HUES6 (cell line): ENCODE data around the gene SEMA3A.

Experiments
- H3K27ac ChIP-seq: 2 replicates; pipeline ENCODE4 v1.7.0; 2013; ENCODE audit warnings: low read depth, mild to moderate bottlenecking, low read length, inconsistent platforms
- H3K27me3 ChIP-seq: 2 replicates; pipeline ENCODE4 v1.6.1; 2013; ENCODE audit warnings: low read length; ENCODE audit not compliant: control insufficient read depth, insufficient read depth
- H3K36me3 ChIP-seq: 2 replicates; pipeline ENCODE4 v1.6.1; 2013; ENCODE audit warnings: low read length; ENCODE audit not compliant: control insufficient read depth, insufficient read depth
- H3K4me1 ChIP-seq: 2 replicates; pipeline ENCODE4 v1.6.1; 2013; ENCODE audit warnings: low read length; ENCODE audit not compliant: control insufficient read depth, insufficient read depth
- H3K4me3 ChIP-seq: 2 replicates; pipeline ENCODE4 v1.5.1; 2013; ENCODE audit warnings: low read depth, low read length
- H3K9ac ChIP-seq: one replicate; pipeline ENCODE4 v1.6.1; 2013; ENCODE audit warnings: mild to moderate bottlenecking, low read length
- H3K9me3 ChIP-seq: 2 replicates; pipeline ENCODE4 v1.6.1; 2013; ENCODE audit warnings: low read depth, low read length; ENCODE audit not compliant: control insufficient read depth, insufficient read depth

SEMA3A gene

DNA sequence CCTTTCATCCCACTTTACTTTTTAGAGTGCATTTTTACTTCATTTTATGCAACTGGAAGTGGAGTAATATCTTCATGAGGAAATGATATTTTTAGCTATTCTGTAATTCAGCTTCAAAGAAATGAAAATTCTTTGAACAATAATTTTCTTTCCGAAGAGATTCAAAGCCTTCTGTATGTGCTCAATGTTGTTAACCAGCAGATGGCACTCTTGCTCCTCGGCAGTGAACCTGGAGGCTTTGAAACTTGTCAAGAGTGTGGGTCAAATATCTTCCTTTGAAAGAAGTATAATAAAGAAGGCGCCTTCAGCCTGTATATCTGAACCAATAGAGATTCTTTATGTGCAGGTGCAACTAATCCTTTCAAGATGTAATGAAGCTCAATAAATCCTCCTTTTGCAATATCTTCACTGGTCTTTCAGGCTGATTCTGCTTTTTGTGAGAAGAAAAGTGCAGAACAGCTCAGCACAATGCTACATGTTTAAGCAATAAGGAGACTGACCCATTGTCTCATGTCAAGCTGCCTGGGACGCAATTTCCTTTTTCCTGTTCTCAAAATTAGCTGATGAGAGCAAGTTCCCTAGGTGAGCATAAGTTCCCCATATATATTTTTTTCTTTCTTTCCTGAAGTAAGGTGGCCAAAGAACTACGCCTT lies 258.4 kb downstream of the SEMA3A start:
- no peaks in the 10 kb centered on the region for H3K9me3 ChIP-seq
- no peak overlapping the region for H3K4me3 ChIP-seq
- no peaks in the 10 kb centered on the region for H3K36me3 ChIP-seq
- no peaks in the 10 kb centered on the region for H3K4me1 ChIP-seq
- H3K9ac ChIP-seq = no peak overlapping the region
- H3K27me3 ChIP-seq = no peaks in the 10 kb centered on the region
- no peak overlapping the region for H3K27ac ChIP-seq

DNA sequence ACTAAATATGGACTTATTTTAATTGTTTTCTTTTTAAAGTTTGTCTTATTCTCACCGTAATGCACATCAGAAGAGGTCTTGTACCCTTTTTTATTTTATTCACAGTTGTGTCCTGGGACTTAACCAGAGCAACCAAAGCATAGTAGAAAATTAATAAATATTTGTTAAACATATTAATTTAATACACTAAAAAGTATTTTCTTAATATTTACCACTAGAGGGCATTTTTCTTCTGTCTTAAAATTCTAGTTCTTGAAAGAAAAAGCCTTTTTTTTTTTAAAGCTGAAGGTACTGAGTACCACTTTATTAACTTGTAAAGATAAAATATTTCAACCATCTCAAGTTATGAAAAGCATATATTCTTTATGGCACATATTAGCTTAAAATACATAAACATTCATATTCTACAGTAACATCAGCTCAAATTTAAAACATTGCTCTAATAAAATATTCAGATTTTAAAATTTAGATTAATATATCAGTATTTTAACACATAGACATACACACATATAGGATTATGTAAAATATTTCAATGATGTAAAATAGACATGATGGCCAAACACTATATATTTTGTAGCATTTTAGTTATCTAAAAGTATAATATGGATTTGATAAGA lies 260.4 kb downstream of the SEMA3A start:
- Histone ChIP-seq H3K4me3 (no peak overlapping the region), H3K27ac (no peak overlapping the region), H3K9me3 (no peaks in the 10 kb centered on the region), H3K9ac (no peak overlapping the region), H3K4me1 (no peaks in the 10 kb centered on the region), H3K36me3 (no peaks in the 10 kb centered on the region), H3K27me3 (no peaks in the 10 kb centered on the region)

DNA sequence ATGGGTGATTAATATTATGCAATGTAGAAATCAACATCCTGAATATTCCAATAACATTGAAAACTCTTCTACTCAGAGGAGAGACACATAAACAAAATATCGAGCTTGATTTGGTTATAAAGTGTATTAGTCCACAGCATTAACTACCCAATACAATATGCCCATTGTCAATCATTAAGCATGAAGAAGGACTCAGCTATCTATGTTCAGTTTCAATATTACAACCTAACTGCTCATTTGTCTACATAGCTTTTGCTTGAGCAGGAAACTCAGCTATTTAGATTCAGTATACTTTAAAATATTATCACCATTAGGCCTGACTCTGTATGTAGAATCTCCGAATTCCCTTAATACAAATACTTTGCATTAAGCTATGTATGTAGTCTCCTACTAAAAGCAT lies 262.6 kb downstream of the SEMA3A start:
- H3K36me3 ChIP-seq = no peaks in the 10 kb centered on the region
- no peak overlapping the region for H3K4me3 ChIP-seq
- H3K27ac ChIP-seq = no peak overlapping the region
- no peaks in the 10 kb centered on the region for H3K27me3 ChIP-seq
- no peaks in the 10 kb centered on the region for H3K9me3 ChIP-seq
- no peaks in the 10 kb centered on the region for H3K4me1 ChIP-seq
- no peak overlapping the region for H3K9ac ChIP-seq

DNA sequence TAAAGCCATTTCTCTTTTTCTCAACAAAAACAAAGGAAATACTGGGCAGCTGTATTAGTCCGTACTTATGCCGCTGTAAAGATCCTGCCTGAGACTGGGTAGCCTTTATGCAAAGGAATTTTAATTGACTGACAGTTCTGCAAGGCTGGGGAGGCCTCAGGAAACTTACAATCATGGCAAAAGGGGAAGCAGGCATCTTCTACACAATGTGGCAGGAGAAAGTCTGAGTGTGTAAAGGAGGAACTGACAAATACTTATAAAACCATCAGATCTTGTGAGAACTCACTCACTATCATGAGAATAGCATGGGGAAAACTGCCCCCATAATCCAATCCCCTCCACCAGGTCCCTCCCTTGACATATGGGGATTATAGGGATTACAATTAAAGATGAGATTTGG lies 264.3 kb downstream of the SEMA3A start:
- Histone ChIP-seq H3K4me3 (no peak overlapping the region), H3K36me3 (no peaks in the 10 kb centered on the region), H3K9ac (no peak overlapping the region), H3K27ac (no peak overlapping the region), H3K4me1 (no peaks in the 10 kb centered on the region), H3K9me3 (no peaks in the 10 kb centered on the region), H3K27me3 (no peaks in the 10 kb centered on the region)

DNA sequence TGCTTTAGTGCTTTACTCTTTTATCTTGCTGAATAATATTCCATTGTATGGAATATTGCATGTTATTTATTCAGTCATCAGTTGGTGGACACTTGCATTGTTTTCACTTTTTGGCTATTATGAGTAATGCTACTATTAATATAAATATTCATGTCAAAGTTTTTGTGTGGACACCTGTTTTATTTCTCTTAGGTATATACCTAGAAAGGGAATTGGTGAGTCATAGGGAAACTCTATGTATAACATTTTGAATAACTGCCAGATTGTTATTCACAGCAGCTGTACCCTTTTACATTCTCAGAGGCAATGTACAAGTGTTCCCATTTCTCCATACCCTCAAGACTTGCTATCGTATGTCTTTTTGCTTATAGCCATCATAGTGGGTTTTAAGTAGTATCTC lies 268.7 kb downstream of the SEMA3A start:
- no peak overlapping the region for H3K9ac ChIP-seq
- H3K4me3 ChIP-seq = no peak overlapping the region
- H3K36me3 ChIP-seq = no peaks in the 10 kb centered on the region
- H3K27me3 ChIP-seq = no peaks in the 10 kb centered on the region
- no peak overlapping the region for H3K27ac ChIP-seq
- H3K4me1 ChIP-seq = peaks cover 6% of the 10 kb centered on the region; the same call in 1 of the 2 replicates
- H3K9me3 ChIP-seq = no peaks in the 10 kb centered on the region

DNA sequence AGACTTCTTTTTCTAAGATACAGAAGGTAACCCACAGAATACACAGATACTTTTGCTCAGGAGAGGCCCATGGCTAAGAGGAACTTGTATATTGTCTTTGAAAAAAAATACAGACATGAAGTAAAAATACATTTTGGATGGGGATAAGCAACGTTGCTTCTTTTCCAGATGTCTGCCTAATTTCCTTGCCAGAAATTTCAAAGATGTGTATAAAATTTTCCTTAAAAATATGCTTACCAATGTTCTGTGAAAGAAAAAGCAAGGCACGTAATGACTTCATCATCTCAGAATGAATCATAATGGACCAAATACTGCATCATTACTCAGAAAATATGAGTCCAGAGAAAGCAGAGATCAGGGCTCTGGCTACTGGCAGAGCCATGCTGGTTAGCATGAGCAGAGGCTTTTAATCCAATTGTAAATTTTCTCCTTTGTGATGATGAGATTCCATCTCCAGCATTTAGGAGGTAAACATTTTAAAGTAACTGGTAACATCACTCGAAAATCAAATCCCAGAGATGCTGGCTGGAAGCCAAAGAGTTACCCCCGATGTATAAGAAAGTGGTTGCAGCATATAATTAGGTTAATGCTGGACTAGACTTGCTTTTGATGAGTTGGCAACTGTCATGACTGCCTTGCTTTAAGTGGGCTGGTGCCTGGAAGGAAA lies 272.5 kb downstream of the SEMA3A start:
- H3K9me3 ChIP-seq = peaks cover 3% of the 10 kb centered on the region; the same call in 1 of the 2 replicates
- no peaks in the 10 kb centered on the region for H3K27me3 ChIP-seq
- no peak overlapping the region for H3K4me3 ChIP-seq
- H3K4me1 ChIP-seq = peaks cover 6% of the 10 kb centered on the region; the same call in 1 of the 2 replicates
- no peak overlapping the region for H3K9ac ChIP-seq
- no peaks in the 10 kb centered on the region for H3K36me3 ChIP-seq
- no peak overlapping the region for H3K27ac ChIP-seq

DNA sequence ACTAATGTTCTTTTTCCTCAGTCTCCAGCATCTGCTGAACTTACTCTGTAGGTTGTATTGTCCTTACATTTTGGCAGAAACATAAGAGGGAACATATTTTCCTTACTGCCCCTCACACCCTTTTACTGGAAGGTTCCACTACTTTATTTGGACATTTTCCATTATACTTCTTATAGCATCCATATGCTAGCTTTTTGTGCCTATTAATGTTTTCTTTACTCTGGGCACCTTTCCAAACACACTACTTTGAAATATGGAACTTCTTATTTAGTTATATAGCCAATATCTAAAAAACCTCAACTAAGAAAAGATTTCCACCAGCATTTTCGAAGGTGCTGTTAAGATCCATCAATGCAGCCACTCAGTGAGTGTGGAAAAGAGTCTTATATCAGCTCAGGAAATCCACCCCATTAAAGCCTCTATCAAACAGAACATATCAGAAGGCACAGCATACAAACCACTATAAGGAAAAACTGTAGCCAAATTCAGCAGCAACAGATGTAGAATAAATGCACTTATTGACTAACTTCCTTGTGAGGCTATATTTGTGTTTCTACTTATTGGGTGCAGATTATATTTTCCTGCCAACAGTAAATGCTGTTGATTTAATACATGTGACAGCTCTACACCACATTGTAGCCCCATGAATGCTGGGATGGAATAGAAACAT lies 273.2 kb downstream of the SEMA3A start:
- Histone ChIP-seq H3K4me3 (no peak overlapping the region), H3K9me3 (peaks cover 3% of the 10 kb centered on the region; the same call in 1 of the 2 replicates), H3K27me3 (no peaks in the 10 kb centered on the region), H3K4me1 (peaks cover 6% of the 10 kb centered on the region; the same call in 1 of the 2 replicates), H3K9ac (no peak overlapping the region), H3K27ac (no peak overlapping the region), H3K36me3 (no peaks in the 10 kb centered on the region)

DNA sequence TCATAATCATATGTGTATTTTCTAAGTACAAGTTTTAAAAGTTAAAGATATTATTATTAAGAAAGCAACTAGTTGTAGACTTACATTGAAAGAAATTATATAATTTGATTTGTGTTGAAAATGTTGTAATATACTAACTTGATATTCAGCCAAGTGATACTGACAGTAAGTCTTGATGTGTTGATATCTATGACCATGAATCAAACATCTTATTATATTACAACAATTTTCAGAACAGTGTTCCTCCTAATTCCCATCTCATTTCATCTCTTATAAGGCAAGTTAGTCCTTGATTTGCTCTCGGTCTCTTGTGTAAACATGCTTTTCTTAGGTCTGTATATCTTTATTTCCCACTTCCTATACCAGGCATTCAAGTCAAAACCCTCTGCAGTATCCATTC lies 276.4 kb downstream of the SEMA3A start:
- no peak overlapping the region for H3K27ac ChIP-seq
- H3K9me3 ChIP-seq = peaks cover 3% of the 10 kb centered on the region; the same call in 1 of the 2 replicates
- H3K36me3 ChIP-seq = no peaks in the 10 kb centered on the region
- no peak overlapping the region for H3K4me3 ChIP-seq
- H3K4me1 ChIP-seq = peaks cover 6% of the 10 kb centered on the region; the same call in 1 of the 2 replicates
- H3K27me3 ChIP-seq = no peaks in the 10 kb centered on the region
- H3K9ac ChIP-seq = no peak overlapping the region

DNA sequence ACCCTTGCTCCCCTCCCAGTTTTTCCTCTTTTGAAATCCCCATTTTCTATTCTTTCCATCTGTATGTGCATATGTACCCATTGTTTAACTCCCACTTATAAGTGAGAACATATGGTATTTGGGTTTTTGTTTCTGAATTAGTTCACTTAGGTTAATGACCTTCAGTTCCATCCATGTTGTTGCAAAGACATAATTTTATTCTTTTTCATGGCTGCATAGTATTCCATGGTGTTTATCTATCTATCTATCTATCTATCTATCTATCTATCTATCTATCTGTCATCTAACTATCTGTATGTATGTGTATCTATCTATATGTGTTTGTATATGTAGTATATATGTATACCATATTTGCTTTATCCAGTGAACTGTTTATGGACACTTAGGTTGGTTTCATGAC lies 281.4 kb downstream of the SEMA3A start:
- no peaks in the 10 kb centered on the region for H3K4me1 ChIP-seq
- no peaks in the 10 kb centered on the region for H3K27me3 ChIP-seq
- no peak overlapping the region for H3K27ac ChIP-seq
- no peaks in the 10 kb centered on the region for H3K36me3 ChIP-seq
- no peak overlapping the region for H3K4me3 ChIP-seq
- H3K9me3 ChIP-seq = peaks cover 2% of the 10 kb centered on the region; the same call in 1 of the 2 replicates
- no peak overlapping the region for H3K9ac ChIP-seq

DNA sequence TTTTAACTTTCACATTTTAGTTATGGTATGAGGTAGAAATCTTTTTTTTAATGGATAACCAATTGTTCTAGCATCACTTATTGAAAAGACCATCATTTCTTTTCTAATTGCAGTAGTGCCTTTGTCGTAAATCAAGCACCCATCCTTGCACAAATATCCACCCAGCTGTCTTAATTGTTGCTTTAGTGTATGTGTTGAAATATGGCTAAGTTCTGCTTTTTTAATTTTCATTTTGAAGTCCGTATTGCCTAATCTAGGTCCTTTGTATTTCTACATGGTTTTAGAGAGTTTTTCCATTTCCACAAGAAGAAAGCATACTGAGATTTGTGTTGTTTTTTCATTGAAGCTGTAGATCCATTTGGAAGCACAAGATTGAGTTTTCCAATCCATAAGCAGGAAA lies 286.1 kb downstream of the SEMA3A start:
- H3K27me3 ChIP-seq = no peaks in the 10 kb centered on the region
- no peak overlapping the region for H3K9ac ChIP-seq
- H3K4me1 ChIP-seq = no peaks in the 10 kb centered on the region
- no peak overlapping the region for H3K4me3 ChIP-seq
- no peak overlapping the region for H3K27ac ChIP-seq
- peaks cover 2% of the 10 kb centered on the region; the same call in 1 of the 2 replicates for H3K9me3 ChIP-seq
- H3K36me3 ChIP-seq = no peaks in the 10 kb centered on the region
